Activated CD4-positive, alpha-beta T cell treated with anti-CD3 and anti-CD28 coated beads, Interleukin-2, amount 10 ng/mL, durations not matched to agents 7 days and 5 days (primary cell): ENCODE measurements around the gene FBXW5. TPM values are rescaled to one million over a fixed set of nuclear protein-coding genes. Genes with fewer than 3 reads are reported as not detected.

ENCODE experiments used
- CTCF ChIA-PET: fragments of 350-600 bp; sonication (Branson Sonifier 250); formaldehyde crosslinking; loops from one replicate; lab custom pipeline; 2021; ENCODE audit warnings: antibody characterized with exemption; lab: Charles Lee
- POLR2A ChIA-PET: fragments of 350-600 bp; sonication (Branson Sonifier 250); formaldehyde crosslinking; loops from one replicate; lab custom pipeline; 2021; ENCODE audit warnings: antibody characterized with exemption; lab: Charles Lee
- DNase-seq: peaks from one replicate; pipeline ENCODE4 v3.0.0-alpha.2; 2020
- H3K27ac Mint-ChIP-seq: one replicate; pipeline ENCODE4 v1.8.0; 2021; ENCODE audit warnings: mild to moderate bottlenecking, moderate library complexity, mixed read lengths
- H3K27me3 Mint-ChIP-seq: one replicate; pipeline ENCODE4 v1.8.0; 2021; ENCODE audit warnings: mixed read lengths
- H3K36me3 Mint-ChIP-seq: one replicate; pipeline ENCODE4 v1.8.0; 2021; ENCODE audit warnings: low read depth, mixed read lengths
- H3K4me1 Mint-ChIP-seq: one replicate; pipeline ENCODE4 v1.8.0; 2021; ENCODE audit warnings: mixed read lengths
- H3K4me3 Mint-ChIP-seq: one replicate; pipeline ENCODE4 v1.8.0; 2021; ENCODE audit warnings: mild to moderate bottlenecking, moderate library complexity, mixed read lengths
- H3K9me3 Mint-ChIP-seq: one replicate; pipeline ENCODE4 v1.8.0; 2021; ENCODE audit warnings: mixed read lengths
- total RNA-seq, 2 experiments: library from RNA; stranded (reverse); gene quantifications; one replicate each; pipeline ENCODE4 v1.2.3, GENCODE V29; 2021

FBXW5 gene, protein sequence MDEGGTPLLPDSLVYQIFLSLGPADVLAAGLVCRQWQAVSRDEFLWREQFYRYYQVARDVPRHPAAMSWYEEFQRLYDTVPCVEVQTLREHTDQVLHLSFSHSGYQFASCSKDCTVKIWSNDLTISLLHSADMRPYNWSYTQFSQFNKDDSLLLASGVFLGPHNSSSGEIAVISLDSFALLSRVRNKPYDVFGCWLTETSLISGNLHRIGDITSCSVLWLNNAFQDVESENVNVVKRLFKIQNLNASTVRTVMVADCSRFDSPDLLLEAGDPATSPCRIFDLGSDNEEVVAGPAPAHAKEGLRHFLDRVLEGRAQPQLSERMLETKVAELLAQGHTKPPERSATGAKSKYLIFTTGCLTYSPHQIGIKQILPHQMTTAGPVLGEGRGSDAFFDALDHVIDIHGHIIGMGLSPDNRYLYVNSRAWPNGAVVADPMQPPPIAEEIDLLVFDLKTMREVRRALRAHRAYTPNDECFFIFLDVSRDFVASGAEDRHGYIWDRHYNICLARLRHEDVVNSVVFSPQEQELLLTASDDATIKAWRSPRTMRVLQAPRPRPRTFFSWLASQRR
- total RNA-seq, result 100 to 1,000 TPM; 116 to 123 TPM

DNA sequence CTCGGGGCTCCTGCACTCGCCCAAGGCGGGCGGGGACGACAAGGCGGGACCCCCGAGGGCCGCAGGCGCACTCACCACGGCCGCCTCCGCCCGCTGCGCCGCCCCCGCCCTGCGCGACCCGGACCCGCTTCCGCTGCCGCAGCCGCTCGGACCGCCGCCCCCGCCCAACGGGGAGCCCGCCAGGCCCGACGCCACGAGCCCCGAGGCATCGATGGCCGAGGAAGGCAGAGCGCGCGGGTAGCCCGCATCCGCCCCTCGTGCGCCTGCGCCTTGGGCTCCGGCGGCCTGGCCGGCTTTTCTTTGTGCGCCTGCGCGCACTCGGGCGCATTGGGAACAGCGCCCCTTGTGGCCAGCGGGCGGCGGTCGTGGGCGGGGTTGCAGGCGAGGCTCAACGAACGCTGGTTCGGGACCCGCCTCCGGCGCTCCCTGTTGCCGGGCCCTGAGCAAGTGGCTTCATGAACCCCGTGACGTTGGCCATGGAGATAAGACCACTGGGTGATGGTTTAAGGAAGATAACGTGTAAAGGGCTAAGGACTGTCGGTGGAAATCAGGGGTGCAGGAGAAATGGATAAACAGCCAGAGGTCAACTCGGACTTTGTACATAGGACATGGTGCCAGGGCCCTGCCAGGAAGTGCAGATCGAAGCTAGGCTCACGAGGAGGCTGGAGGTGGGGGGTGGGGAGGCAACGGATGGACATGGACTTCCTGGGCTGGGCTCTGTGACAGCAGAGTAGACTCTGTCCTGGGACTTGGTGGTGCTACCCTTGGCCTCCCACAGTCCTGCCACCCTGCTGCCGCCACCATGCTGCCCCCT, at the start of gene FBXW5, which contains the start of gene C8G:
Gene FBXW5, minus strand, starts transcription at position 220 of the 814 bp plus-strand sequence. CDS start 655 bp downstream, outside the sequence.
Gene C8G, plus strand, starts transcription at position 725 of the 814 bp plus-strand sequence. Its CDS starts 78 bp downstream, at position 803.
- peak within 1 kb of the TSS; percentile 77 for H3K4me3 Mint-ChIP-seq
- peaks cover 5% of the 10 kb centered on the region for H3K36me3 Mint-ChIP-seq
- H3K4me1 Mint-ChIP-seq, result peaks cover 14% of the 10 kb centered on the region
- ChIA-PET POLR2A (no interaction called here), CTCF (interaction anchor here (0.6 to 2.7 kb wide), 21 partner anchors 10 to 143 kb away, joined by 3 to 9 read pairs (median 3); partner anchors contain the start of genes AJM1 and RABL6)
- peak; percentile 94 for DNase-seq
- no peaks in the 10 kb centered on the region for H3K27me3 Mint-ChIP-seq
- H3K27ac Mint-ChIP-seq, result peak within 1 kb of the TSS; percentile 87
- H3K9me3 Mint-ChIP-seq, result no peaks in the 10 kb centered on the region

DNA sequence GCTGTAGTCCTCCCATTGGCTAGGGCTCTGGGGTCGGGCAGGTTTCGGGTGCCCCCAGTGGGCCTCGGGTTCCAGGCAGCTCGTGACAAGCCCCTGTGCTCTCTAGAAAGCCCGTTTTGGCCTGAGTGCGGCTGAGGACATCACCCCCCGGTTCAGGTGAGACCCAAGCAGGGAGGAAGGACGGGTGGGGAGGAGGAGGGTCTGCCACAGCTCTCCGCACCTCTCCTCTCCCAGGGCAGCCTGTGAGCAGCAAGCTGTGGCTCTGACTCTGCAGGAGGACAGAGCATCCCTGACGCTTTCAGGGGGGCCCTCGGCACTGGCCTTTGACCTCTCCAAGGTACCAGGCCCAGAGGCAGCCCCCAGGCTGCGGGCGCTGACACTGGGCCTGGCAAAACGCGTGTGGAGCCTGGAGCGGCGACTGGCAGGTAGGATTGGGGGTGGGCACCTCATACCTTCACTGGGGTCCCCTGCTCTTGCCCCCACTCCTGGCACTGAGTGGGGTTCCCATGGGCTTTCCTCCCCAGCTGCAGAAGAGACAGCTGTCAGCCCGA, 48.4 kb upstream of the FBXW5 start:
- CTCF ChIA-PET, result interaction anchor here (0.9 to 2.4 kb wide), 11 partner anchors 8 to 264 kb away, joined by 3 to 16 read pairs (median 3); partner anchors contain the start of gene ABCA2
- Mint-ChIP-seq H3K4me1 (peaks cover 32% of the 10 kb centered on the region), H3K4me3 (peak overlapping the region; percentile 82), H3K36me3 (peaks cover 7% of the 10 kb centered on the region), H3K27ac (peak overlapping the region; percentile 82), H3K27me3 (peaks cover 11% of the 10 kb centered on the region), H3K9me3 (no peaks in the 10 kb centered on the region)
- POLR2A ChIA-PET, result interaction anchor here (1.1 kb wide), 1 partner anchor 14 kb away, joined by 3 read pairs; no protein-coding TSS in a partner anchor
- DNase-seq, result no peak

DNA sequence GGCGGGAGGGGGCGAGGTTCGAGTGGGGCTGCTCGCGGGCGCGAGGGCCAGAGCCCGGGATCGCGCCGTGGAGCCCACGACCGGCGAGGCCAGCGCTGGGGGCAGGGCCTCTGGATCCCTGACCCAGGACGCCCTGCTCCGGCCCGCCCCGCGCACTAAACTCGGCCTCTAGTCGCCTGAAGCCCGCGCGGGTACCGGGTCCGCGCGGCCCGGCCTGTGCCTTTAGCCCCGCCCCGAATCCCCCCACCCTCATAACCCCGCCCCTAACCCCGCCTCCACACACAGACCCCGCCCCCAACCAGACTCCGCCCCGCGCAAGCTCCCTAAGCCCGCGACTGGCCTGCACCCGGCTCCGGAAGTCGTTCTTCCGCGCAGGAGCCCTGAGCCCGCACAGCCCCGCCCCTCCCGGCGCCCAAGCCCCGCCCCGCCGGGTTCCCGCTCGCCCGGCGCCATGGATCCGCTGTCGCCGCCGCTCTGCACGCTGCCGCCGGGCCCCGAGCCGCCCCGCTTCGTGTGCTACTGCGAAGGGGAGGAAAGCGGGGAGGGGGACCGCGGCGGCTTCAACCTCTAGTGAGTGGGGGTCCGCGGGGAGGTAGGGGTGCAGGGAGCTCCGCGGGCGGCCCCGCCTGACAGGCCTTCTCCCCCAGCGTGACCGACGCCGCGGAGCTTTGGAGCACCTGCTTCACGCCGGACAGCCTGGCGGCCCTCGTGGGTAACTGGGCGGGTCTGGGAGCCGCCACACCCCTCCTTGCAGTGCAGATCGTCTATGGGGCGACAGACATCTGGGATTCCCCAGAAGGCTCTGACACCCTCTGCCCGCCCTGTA, 47.7 kb upstream of the FBXW5 start, which contains the start of gene PAXX:
Gene PAXX, plus strand, starts transcription at position 430 of the 826 bp plus-strand sequence. Its CDS starts 22 bp downstream, at position 452.
- H3K36me3 Mint-ChIP-seq, result peaks cover 7% of the 10 kb centered on the region
- H3K4me3 Mint-ChIP-seq, result peak within 1 kb of the TSS; percentile 82

DNA sequence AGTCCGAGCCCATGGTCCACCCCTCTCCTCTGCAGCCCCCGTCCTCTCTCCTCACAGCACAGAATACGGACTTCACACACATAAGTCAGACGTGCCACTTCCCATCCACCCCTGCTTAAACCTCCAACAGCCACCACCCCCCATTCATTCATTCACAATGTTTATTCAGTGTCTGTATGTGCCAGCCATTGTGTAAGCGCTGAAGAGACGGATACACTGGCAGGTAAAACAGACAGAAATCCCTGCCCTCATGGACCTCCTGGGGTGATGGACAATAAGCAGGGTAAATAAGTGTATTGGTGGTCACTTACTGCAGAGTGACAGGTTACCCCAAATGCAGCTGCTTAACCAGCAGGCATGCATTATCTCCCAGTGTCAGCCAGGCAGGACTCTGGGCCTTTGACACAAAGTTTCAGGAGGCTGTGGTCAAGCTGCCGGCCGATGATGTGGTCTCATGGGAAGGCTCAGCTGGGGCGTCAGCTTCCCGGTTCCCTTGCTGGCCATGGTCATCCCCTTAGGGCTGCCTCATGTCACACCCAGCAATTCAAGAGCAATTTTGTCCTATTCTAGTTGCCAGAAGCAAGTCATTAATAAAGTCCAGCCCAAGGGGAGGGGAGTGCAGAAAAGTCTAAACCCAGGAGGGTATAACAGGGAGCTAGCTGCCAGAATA, 45.8 kb upstream of the FBXW5 start:
- CTCF ChIA-PET, result no interaction called here
- POLR2A ChIA-PET, result no interaction called here
- peak overlapping the region; percentile 26 for H3K27ac Mint-ChIP-seq
- peaks cover 15% of the 10 kb centered on the region for H3K4me1 Mint-ChIP-seq
- no peak overlapping the region for H3K4me3 Mint-ChIP-seq
- H3K27me3 Mint-ChIP-seq, result peaks cover 18% of the 10 kb centered on the region
- DNase-seq, result no peak
- H3K36me3 Mint-ChIP-seq, result peaks cover 7% of the 10 kb centered on the region
- H3K9me3 Mint-ChIP-seq, result no peaks in the 10 kb centered on the region

More for the DNA sequence above, 47.7 kb upstream of the FBXW5 start, which contains the start of gene PAXX:
- no peaks in the 10 kb centered on the region for H3K9me3 Mint-ChIP-seq
- CTCF ChIA-PET, result interaction anchor here (0.9 to 2.2 kb wide), 8 partner anchors 9 to 264 kb away, joined by 3 to 16 read pairs (median 4); partner anchors contain the start of gene ABCA2
- peak; percentile 93 for DNase-seq
- H3K27ac Mint-ChIP-seq, result peak within 1 kb of the TSS; percentile 86
- H3K27me3 Mint-ChIP-seq, result peaks cover 12% of the 10 kb centered on the region
- peaks cover 25% of the 10 kb centered on the region for H3K4me1 Mint-ChIP-seq
- POLR2A ChIA-PET, result interaction anchor here (1.1 kb wide), 1 partner anchor 14 kb away, joined by 3 read pairs; no protein-coding TSS in a partner anchor

DNA sequence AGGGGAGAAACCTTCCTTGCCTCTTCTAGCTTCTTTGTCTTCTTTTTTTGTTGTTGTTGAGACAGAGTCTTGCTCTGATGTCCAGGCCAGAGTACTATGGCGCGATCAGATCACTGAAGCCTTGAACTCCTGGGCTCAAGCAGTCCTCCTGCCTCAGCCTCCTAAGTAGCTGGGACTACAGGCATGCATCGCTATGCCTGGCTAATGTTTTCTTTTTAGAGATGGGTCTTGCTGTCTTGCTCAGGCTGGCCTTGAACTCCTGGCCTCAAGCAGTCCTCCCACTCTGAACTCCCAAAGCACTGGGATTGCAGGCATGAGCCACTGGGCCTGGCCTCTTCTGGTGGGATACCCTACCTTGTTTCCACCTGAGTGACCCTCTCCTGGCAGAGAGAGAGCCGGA, 44.3 kb upstream of the FBXW5 start:
- Mint-ChIP-seq H3K9me3 (no peaks in the 10 kb centered on the region), H3K27ac (no peak overlapping the region), H3K27me3 (peaks cover 30% of the 10 kb centered on the region), H3K36me3 (peaks cover 5% of the 10 kb centered on the region), H3K4me1 (peaks cover 13% of the 10 kb centered on the region), H3K4me3 (no peak overlapping the region)
- CTCF ChIA-PET, result interaction anchor here (1.0 to 2.0 kb wide), 2 partner anchors 40 to 146 kb away, joined by 3 to 9 read pairs; no protein-coding TSS in a partner anchor
- DNase-seq, result no peak
- POLR2A ChIA-PET, result interaction anchor here (0.7 kb wide), 1 partner anchor 39 kb away, joined by 7 read pairs; no protein-coding TSS in a partner anchor

DNA sequence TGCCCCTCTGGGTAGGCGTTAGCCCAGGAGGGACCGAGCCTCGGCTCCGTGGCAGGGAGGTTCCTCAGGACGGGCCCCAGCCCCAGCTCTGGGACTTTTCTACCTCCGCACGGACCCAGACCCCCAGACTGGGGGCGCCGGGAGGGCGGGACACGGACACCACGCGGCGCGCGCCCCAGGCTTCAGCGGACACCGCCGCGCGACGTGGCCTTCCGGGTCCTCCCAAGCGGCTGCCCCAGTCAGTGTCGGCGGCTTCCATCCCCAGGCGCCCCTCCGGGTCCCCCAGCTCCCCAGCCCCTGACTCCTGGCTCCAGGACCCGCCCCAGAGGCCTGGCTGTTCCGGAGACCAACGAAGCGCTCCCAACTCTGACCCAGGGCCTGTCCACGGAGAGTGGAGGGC, 41.3 kb upstream of the FBXW5 start:
- no peaks in the 10 kb centered on the region for H3K36me3 Mint-ChIP-seq
- no peak overlapping the region for H3K27ac Mint-ChIP-seq
- DNase-seq, result no peak
- peaks cover 2% of the 10 kb centered on the region for H3K4me1 Mint-ChIP-seq
- ChIA-PET CTCF (interaction anchor here (0.8 to 1.9 kb wide), 4 partner anchors 10 to 144 kb away, joined by 3 to 6 read pairs (median 4); partner anchors contain the start of gene AJM1), POLR2A (no interaction called here)
- no peaks in the 10 kb centered on the region for H3K9me3 Mint-ChIP-seq
- peaks cover 33% of the 10 kb centered on the region for H3K27me3 Mint-ChIP-seq
- no peak overlapping the region for H3K4me3 Mint-ChIP-seq

DNA sequence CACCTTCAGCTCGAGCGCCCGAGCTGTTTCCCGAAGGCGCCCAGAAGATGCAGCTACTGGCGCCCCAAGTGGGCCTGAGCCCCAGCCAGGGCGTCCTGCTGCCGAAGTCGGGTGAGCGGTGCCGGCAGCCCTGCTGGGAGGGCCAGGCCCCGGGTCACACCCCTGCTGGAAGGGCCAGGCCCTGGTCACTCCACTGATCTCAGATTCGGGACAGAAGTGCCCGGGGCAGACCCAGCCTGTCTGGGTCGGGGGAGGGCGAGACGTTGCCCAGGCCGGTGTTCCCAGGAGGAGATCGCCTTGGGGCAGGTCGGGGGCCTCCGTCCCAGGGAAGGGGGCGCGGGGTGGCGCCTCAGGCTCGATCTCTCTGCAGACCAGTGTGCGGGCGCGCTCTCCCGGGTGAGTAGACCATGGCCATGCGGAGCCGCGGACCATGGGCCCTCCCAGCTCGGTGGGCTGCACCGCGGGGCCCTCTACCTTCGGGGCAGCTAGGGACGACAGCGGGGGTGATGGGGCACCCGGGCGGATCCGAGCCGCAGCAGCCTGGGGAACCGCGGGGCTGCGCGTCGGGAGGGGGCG, 40.6 kb upstream of the FBXW5 start:
- Mint-ChIP-seq H3K9me3 (no peaks in the 10 kb centered on the region), H3K4me1 (peaks cover 2% of the 10 kb centered on the region), H3K36me3 (no peaks in the 10 kb centered on the region), H3K4me3 (no peak overlapping the region), H3K27ac (no peak overlapping the region), H3K27me3 (peaks cover 32% of the 10 kb centered on the region)
- ChIA-PET POLR2A (no interaction called here), CTCF (interaction anchor here (1.5 to 1.9 kb wide), 2 partner anchors 9 to 50 kb away, joined by 6 read pairs; no protein-coding TSS in a partner anchor)
- DNase-seq, result no peak

DNA sequence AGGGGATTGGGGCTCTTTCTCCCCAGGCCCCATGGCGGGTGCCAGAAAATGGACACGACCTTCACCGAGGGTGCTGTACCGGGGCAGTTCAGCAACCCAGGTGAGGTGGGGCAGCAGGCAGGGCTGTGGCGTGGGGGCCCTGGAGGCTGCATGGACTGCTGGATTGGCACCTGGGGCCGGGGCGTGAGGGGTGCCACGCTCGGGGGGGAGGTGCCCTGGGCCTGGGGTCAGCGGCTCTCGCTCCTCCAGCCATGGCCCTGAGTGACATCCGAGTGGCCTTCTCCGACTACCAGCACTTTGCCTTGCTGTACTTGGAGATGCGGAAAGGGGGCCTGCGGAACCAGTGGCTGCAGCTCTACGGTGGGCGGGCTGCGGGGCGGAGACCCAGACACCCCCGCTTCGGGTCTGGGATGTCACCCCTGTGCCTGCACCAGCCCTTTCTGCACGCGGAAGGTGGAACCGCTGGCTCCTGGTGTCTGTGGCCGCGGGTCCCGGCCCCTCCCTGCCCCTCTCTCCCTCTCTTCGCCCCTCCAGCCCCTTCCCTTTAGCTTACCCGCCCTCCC, 40.0 kb upstream of the FBXW5 start:
- Mint-ChIP-seq H3K27me3 (peaks cover 31% of the 10 kb centered on the region), H3K9me3 (no peaks in the 10 kb centered on the region), H3K27ac (no peak overlapping the region), H3K4me3 (no peak overlapping the region), H3K36me3 (no peaks in the 10 kb centered on the region), H3K4me1 (peaks cover 2% of the 10 kb centered on the region)
- CTCF ChIA-PET, result interaction anchor here (1.5 to 1.9 kb wide), 2 partner anchors 9 to 51 kb away, joined by 6 read pairs; no protein-coding TSS in a partner anchor
- no peak for DNase-seq
- POLR2A ChIA-PET, result no interaction called here

DNA sequence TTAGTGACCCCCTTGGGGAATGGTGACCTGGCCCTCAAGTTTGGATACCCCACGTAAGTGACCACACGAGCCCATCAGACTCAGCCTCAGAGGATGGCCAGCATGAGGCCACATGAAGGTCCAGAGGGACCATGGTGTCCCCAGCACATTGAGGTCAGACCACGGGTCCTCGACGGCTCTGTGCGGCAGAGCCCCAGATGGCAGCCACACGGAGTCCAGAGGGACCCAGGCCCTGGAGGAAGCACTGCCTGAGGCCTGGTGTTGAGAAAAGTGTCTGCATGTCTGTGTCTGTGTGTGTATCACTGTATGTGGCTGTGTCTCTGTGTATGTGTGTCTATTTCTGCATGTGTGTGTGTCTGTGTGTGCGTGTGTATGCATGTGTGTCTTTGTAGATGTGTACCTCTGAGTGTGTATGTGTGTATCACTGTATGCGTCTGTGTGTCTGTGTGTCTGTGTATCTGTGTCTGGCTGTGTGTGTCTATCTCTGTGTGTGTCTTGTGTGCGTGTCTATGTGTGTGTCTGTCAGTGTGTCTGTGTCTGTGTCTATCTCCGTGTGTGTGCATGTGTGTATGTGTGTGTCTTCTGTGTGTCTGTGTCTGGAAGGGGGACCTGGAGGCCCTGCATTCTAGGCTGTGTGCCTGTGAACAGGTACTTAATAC, 39.2 kb upstream of the FBXW5 start:
- H3K4me3 Mint-ChIP-seq, result no peak overlapping the region
- DNase-seq, result no peak
- CTCF ChIA-PET, result no interaction called here
- H3K27me3 Mint-ChIP-seq, result peaks cover 28% of the 10 kb centered on the region
- no peaks in the 10 kb centered on the region for H3K9me3 Mint-ChIP-seq
- H3K27ac Mint-ChIP-seq, result peak overlapping the region; percentile 0
- POLR2A ChIA-PET, result no interaction called here
- no peaks in the 10 kb centered on the region for H3K36me3 Mint-ChIP-seq
- peaks cover 2% of the 10 kb centered on the region for H3K4me1 Mint-ChIP-seq

DNA sequence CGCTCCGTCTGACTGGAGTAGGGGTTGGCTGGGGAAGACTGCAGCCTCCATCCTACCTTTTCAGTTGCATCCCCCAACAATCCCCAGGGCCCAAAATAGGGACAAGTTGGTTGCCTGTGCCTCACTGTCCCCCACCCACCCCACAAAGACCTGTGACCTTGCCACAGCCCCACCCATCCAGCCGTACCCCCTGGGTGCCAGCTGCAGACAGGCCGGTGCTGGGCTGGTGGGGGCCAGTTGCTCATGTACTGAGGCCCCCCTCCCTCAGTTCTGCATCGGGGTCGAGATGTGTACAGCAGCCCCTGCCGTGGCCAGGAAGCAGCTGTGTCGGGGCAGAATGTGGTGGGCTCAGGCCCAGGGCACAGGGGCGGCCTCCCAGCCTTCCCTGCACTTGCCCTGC, 38.6 kb upstream of the FBXW5 start:
- H3K27me3 Mint-ChIP-seq, result peaks cover 27% of the 10 kb centered on the region
- H3K4me1 Mint-ChIP-seq, result peaks cover 2% of the 10 kb centered on the region
- H3K9me3 Mint-ChIP-seq, result no peaks in the 10 kb centered on the region
- H3K4me3 Mint-ChIP-seq, result no peak overlapping the region
- H3K36me3 Mint-ChIP-seq, result no peaks in the 10 kb centered on the region
- ChIA-PET POLR2A (no interaction called here), CTCF (no interaction called here)
- no peak for DNase-seq
- no peak overlapping the region for H3K27ac Mint-ChIP-seq
